ENCODE data around the gene TMC6. TPM values are rescaled to one million over a fixed set of nuclear protein-coding genes. Genes with fewer than 3 reads are reported as not detected.

Gene TMC6
- total and polyA plus RNA-seq, 2 of the 4 experiments (the other 2 are of a cell fraction) = 0.19 TPM; not detected in 1

DNA sequence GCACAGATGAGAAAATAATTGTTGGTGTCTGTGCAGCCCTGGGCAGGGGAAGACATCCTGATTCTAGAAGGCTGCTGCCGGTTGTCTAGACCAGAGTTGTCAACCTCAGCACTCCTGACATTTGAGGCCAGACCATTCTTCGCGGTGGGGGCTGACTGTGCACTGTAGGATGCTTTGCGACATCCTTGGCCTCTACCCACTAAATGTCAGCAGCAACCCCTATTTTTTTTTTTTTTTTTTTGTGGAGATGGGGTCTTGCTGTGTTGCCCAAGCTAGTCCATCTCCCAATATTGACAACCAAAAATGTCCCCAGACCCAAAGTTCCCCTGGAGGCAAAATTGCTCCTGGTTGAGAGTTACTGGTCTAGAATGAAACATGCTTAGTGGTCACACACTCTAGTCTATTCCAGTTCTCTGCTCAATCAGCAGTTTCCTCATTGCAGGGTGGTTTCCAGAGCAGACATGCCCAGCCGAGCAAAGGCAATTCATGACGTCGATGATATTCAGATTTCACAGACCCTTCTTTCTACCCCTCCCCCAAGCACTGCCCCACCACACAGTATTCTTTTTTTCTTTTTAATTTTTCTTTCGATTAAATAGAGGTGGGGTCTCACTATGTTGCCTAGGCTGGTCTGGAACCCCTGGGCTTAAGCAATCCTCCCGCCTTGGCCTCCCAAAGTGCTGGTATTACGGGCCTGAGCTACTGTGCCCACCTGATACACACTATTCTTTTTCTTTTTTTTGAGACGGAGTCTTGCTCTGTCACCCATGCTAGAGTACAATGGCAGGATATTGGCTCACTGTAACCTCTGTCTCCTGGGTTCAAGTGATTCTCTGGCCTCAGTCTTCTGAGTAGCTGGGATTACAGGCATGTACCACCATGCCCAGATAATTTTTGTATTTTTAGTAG, 26.6 kb upstream of the TMC6 start:
- Histone ChIP-seq H2BK15ac (ENCODE audit: low read depth, low read length) (no peak overlapping the region), H3K9me1 (ENCODE audit: insufficient read depth, low read length) (0 out of 2 replicates have a peak, but pooled peaks cover 2% of the 10 kb centered on the region), H3K4me3 (ENCODE audit: insufficient read depth, low read depth, low read length) (no peak overlapping the region), H2AFZ (replicated peaks; ENCODE audit: low read length, poor library complexity) (no peak overlapping the region), H3K18ac (ENCODE audit: low read depth, low read length) (no peak overlapping the region), H3K79me1 (ENCODE audit: low read depth in 1 of 2, low read length in 2 of 2) (no peaks in the 10 kb centered on the region), H4K20me1 (ENCODE audit: insufficient read depth, low read length) (no peaks in the 10 kb centered on the region), H2AK9ac (replicated peaks; ENCODE audit: low read depth, low read length, poor library complexity) (no peak overlapping the region), H2BK120ac (ENCODE audit: low read depth, low read length) (no peak overlapping the region), H3K23ac (ENCODE audit: low read depth, low read length) (no peak overlapping the region), H3K4me1 (ENCODE audit: control insufficient read depth, insufficient read depth, low read length) (no peaks in the 10 kb centered on the region), H3K27me3 (ENCODE audit: control insufficient read depth, insufficient read depth, low read length) (no peaks in the 10 kb centered on the region), H3K4me2 (ENCODE audit: low read depth, low read length) (no peak overlapping the region), H3K56ac (ENCODE audit: extremely low read depth, insufficient read depth, low read length) (no peak overlapping the region), H3K4ac (ENCODE audit: low read depth, low read length) (no peak overlapping the region), H4K8ac (ENCODE audit: low read depth in 2 of 2, low read length in 2 of 2) (no peak overlapping the region), H3K9me3 (ENCODE audit: control insufficient read depth, insufficient read depth, low read length) (no peaks in the 10 kb centered on the region), H4K91ac (ENCODE audit: insufficient read depth, low read depth, low read length) (no peak overlapping the region), H3K9ac (ENCODE audit: low read depth, low read length) (no peak overlapping the region), H3K27ac (ENCODE audit: insufficient read depth, low read length) (no peak overlapping the region), H2BK5ac (ENCODE audit: low read depth, low read length, poor library complexity, severe bottlenecking) (no peak overlapping the region), H2AK5ac (ENCODE audit: low read depth, low read length) (no peak overlapping the region), H3K14ac (replicated peaks; ENCODE audit: low read depth, low read length) (no peak overlapping the region), H2BK20ac (ENCODE audit: low read depth, low read length) (no peak overlapping the region), H3K36me3 (ENCODE audit: control insufficient read depth, insufficient read depth, low read length) (no peaks in the 10 kb centered on the region), H4K5ac (ENCODE audit: low read depth, low read length) (no peak overlapping the region)
- no peak for TF ChIP-seq RCOR1 (IDR thresholded peaks at IDR 0.05; ENCODE audit: insufficient replicate concordance, low read length)
- no peak for TF ChIP-seq MAZ (IDR thresholded peaks at IDR 0.05; ENCODE audit: borderline replicate concordance, low read depth, low read length)
- TF ChIP-seq RAD21 (IDR thresholded peaks at IDR 0.05; ENCODE audit: low read length) = no peak
- TF ChIP-seq SMC3 (IDR thresholded peaks at IDR 0.05; ENCODE audit: low read depth, low read length) = no peak
- TF ChIP-seq, protein P1, sequence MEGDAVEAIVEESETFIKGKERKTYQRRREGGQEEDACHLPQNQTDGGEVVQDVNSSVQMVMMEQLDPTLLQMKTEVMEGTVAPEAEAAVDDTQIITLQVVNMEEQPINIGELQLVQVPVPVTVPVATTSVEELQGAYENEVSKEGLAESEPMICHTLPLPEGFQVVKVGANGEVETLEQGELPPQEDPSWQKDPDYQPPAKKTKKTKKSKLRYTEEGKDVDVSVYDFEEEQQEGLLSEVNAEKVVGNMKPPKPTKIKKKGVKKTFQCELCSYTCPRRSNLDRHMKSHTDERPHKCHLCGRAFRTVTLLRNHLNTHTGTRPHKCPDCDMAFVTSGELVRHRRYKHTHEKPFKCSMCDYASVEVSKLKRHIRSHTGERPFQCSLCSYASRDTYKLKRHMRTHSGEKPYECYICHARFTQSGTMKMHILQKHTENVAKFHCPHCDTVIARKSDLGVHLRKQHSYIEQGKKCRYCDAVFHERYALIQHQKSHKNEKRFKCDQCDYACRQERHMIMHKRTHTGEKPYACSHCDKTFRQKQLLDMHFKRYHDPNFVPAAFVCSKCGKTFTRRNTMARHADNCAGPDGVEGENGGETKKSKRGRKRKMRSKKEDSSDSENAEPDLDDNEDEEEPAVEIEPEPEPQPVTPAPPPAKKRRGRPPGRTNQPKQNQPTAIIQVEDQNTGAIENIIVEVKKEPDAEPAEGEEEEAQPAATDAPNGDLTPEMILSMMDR (conservative IDR thresholded peaks at IDR 0.05; ENCODE audit: low read depth, low read length) = no peak
- no peak for TF ChIP-seq FOS (IDR thresholded peaks at IDR 0.05; ENCODE audit: low read depth, low read length)
- TF ChIP-seq, protein P2, sequence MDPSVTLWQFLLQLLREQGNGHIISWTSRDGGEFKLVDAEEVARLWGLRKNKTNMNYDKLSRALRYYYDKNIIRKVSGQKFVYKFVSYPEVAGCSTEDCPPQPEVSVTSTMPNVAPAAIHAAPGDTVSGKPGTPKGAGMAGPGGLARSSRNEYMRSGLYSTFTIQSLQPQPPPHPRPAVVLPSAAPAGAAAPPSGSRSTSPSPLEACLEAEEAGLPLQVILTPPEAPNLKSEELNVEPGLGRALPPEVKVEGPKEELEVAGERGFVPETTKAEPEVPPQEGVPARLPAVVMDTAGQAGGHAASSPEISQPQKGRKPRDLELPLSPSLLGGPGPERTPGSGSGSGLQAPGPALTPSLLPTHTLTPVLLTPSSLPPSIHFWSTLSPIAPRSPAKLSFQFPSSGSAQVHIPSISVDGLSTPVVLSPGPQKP (IDR thresholded peaks at IDR 0.05; ENCODE audit: borderline replicate concordance, low read depth, low read length) = no peak
- TF ChIP-seq NFE2L2 (IDR thresholded peaks at IDR 0.05; ENCODE audit: low read depth, low read length) = no peak
- no peak for TF ChIP-seq MXI1 (IDR thresholded peaks at IDR 0.05; ENCODE audit: borderline replicate concordance, low read depth, low read length)
- no peak for TF ChIP-seq CEBPB (IDR thresholded peaks at IDR 0.05; ENCODE audit: low read depth, low read length)
- TF ChIP-seq POLR2A (IDR thresholded peaks at IDR 0.05; ENCODE audit: low read depth, low read length) = no peak
- TF ChIP-seq BHLHE40 (IDR thresholded peaks at IDR 0.05; ENCODE audit: low read depth, low read length) = no peak
- no peak for TF ChIP-seq CHD1 (IDR thresholded peaks at IDR 0.05; ENCODE audit: low read depth, low read length)
- POLR2A ChIA-PET (ENCODE audit: unreplicated experiment) = no interaction called here
- no CpG with 5 or more reads among the region's 11 CpGs for WGBS, 2 experiments (ENCODE audit: extremely low coverage in 2 of 2, insufficient read length in 1 of 2)
- ATAC-seq (ENCODE audit: low read depth) = no peak
- no peak for DNase-seq
- in situ Hi-C loops (cut with MboI; ENCODE audit: low sequenced_read_pairs) (no loop called here), dilution Hi-C loops (cut with HindIII; ENCODE audit: low sequenced_read_pairs, unreplicated experiment) (no loop called here), intact Hi-C loops (cut with micrococcal nuclease) (no loop called here)
- CTCF ChIA-PET = no interaction called here
- no TSS peak for BruUV-seq (replicated peaks)

Measured in IMR-90 (cell line).